Measurements from ENCODE around the gene PLCD1. TPM values are rescaled to one million over a fixed set of nuclear protein-coding genes. Genes with fewer than 3 reads are reported as not detected.
"Not testable (repeated sequence)": the region's sequence is repeated elsewhere in the genome, so short reads cannot be mapped to it uniquely, and the experiment has no call there.

Gene PLCD1
- total RNA-seq, 2 donors from 2014 or later, result 80.2 to 114 TPM

DNA sequence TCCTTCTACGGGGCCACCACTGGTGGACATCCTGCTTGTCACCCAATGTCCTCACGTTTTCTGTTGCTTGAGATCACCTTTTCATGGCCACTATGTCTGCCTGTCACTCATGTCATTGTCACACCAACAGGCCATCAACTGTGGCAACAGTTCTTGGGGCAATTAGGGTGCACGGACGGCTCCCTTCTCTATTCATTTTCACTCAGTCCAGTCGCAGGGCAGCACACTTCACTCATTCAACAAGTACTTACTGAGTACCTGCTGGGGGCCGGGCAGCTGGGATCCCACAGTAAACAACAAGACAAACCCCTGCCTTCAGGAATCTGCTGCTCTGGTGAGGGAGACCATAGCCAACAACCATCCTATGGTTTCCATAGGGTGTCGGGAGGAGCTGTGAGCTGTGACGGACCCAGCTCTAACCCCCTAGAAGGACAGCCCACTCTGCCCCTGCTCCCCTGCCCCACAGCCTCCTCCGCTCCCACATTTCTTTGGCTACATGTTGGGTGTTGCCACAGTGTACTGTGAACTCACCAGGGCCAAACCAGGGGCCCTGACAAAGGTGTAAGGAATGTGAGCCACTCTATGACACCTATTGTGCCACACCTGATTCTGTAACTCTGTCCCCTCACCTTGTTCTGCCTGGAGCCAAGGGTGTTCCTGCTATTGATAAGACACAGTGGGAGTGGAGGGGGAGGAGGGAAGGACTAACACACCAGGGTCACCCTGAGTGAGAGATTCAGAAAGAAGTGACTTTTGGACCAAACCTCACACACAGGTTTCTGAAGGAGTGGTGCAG, 37.0 kb downstream of the PLCD1 start:
- peak; percentile 62 for ATAC-seq
- DNase-seq, result peak; percentile 68 to 87
- intact Hi-C loops (cut with DNase I, micrococcal nuclease), result no loop called here

DNA sequence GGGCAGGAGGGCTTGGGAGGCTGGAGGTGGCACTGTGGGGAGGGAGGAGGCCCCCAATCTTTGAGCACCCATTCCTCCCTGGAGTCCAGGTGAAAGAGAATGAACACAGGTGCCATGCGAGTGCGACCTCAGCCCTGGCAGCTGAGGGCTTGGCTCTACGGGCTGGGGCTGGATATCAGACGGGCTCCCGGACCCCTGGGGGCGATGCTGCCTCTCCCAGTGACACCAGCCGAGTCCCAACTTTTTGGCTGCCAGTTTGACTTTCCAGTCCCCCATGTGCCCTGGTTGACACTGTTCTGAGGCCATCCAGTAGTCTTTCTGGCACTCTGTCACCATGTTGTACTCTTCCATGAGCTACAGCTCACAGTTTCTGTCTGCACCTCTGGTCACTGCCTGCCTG, 37.6 kb downstream of the PLCD1 start:
- DNase-seq, result no peak
- ATAC-seq, result no peak
- intact Hi-C loops (cut with DNase I, micrococcal nuclease), result no loop called here

DNA sequence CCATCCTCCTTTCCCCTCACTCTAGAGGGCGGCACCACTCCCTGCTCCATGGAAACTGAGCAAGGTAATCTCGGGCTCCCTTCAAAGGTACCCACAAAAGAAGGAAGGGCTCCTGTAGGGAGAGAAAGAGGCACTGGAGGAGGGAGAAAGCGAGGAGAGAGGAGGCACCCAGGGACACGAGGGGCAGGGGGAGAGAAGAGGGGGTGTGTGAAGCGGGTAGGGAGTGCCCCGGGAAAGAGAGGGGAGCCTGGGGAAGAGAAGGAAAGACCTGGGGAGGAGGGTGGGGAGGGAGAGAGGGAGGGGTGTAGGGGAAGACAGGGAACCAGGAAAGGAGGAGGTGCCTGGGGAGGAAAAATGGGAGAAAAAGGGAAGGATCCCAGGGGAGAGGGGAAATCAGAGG, 38.3 kb downstream of the PLCD1 start:
- intact Hi-C loops (cut with DNase I, micrococcal nuclease), result no loop called here
- ATAC-seq, result peak; percentile 30
- DNase-seq, result no peak

DNA sequence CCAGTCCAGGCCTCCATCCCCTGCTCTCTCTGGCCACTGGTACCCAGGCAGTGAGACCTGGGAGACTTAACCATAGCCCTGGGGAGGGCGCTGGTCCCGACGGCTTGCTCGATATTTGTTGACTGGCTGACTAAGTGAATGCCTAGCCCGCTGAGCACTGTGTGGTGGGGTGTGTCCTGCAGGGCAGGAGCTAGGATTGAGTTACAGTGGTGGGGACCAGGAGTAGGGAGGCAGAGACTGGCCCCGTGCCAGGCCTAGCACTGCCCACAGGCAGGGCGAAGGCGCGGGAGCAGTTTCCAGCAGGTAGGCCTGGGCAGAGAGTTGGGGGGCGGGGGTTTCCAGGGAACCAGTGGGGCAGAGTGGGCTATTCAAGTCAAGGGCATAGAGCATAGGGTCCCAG, 38.9 kb downstream of the PLCD1 start, which contains the start of gene VILL:
VILL (plus strand) TSS at position 260 of the 400 bp plus-strand sequence. CDS start 2,887 bp downstream, outside the sequence.
- intact Hi-C loops (cut with DNase I, micrococcal nuclease), result no loop called here
- ATAC-seq, result peak; percentile 50
- peak; percentile 90 to 93 for DNase-seq

GRCh38 chr3:37989821-37990480, 39.5 kb downstream of the PLCD1 start:
- DNase-seq, result no peak
- ATAC-seq, result no peak
- intact Hi-C loops (cut with DNase I, micrococcal nuclease), result no loop called here

- no peak for DNase-seq
- ATAC-seq, result no peak
- intact Hi-C loops (cut with DNase I, micrococcal nuclease), result no loop called here
These were observed 40.4 kb downstream of the PLCD1 start for GRCh38 chr3:37988931-37989525.

- DNase-seq; ATAC-seq; intact Hi-C loops (cut with DNase I, micrococcal nuclease): not testable (repeated sequence)
These were observed 41.1 kb downstream of the PLCD1 start for GRCh38 chr3:37988376-37988775.

- ATAC-seq (peak; percentile 13), DNase-seq (peak; percentile 62 to 72)
- intact Hi-C loops (cut with DNase I, micrococcal nuclease), result no loop called here
These were observed 41.7 kb downstream of the PLCD1 start for GRCh38 chr3:37987751-37988179.

- intact Hi-C loops (cut with DNase I, micrococcal nuclease), result no loop called here
- peak in 1 of 2 donors; percentile 60 for DNase-seq
- ATAC-seq, result peak; percentile 6
These were observed 42.1 kb downstream of the PLCD1 start for GRCh38 chr3:37987315-37987697.

GRCh38 chr3:37986479-37987314, 42.7 kb downstream of the PLCD1 start:
- ATAC-seq (peak; percentile 69), DNase-seq (peak; percentile 91 to 96)
- intact Hi-C loops (cut with DNase I, micrococcal nuclease), result no loop called here

GRCh38 chr3:37985637-37986320, 43.7 kb downstream of the PLCD1 start:
- peak; percentile 53 for ATAC-seq
- intact Hi-C loops (cut with DNase I, micrococcal nuclease), result no loop called here
- DNase-seq, result peak; percentile 82 to 85

- intact Hi-C loops (cut with DNase I, micrococcal nuclease), result no loop called here
- no peak for ATAC-seq
- DNase-seq, result peak in 1 of 2 donors; percentile 4
These were observed 44.8 kb downstream of the PLCD1 start for GRCh38 chr3:37984596-37984995.

DNA sequence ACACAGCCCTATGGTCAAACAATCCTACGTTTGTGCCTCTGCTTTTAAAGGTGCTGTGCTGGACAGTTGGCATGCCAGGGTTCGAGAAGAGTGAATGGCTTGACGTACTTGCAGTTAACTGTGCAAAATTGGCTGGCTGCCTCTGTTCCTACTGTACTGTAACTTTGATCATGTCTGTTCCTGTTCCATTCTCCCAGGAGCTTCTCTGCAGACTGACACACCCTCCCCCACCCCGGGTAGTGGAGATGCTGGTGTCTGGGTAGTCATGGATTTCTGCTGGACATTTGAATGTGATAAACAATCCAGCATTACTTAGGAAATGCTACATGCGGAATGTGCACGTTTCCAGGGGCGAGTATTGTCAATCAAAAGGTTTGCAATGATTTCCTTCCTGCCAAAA, 45.4 kb downstream of the PLCD1 start:
- ATAC-seq, result no peak
- intact Hi-C loops (cut with DNase I, micrococcal nuclease), result no loop called here
- peak in 1 of 2 donors; percentile 46 for DNase-seq

DNA sequence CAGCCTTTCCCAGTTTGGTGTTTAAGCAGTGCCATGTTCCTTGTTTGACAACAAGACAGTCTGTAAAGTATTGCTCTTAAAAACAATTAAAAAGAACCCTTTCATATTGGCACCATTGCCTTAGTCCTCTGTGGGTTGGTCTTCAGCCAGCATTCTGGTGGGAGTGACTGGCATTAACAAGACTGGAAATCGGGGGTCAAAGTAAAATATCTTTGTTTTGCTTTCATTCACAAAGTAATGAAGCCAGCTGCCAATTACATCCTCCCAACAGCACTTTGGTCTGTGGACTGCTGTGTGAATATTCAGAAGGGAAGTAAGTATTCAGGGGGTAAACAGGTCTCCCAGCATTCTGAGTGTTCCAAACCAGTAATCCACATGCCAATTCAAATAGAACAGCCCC, 47.1 kb downstream of the PLCD1 start:
- DNase-seq, result peak in 1 of 2 donors; percentile 1
- no peak for ATAC-seq
- intact Hi-C loops (cut with DNase I, micrococcal nuclease), result no loop called here

DNA sequence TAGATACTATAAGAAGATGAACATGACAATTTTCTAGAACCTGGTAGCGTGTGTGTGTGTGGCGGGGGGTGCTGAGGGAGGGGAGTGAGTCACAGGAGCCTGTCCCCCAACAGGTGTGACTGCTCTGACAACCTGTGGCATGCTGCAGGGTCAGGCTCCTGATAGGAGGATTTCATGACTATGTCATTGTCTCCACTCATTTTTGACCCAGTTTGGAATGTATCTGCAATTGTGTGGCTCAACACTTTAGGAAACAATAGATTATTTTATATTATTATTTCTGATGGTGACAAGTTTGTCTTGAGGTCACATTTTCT, 48.1 kb downstream of the PLCD1 start:
- intact Hi-C loops (cut with DNase I, micrococcal nuclease), result no loop called here
- DNase-seq (peak in 1 of 2 donors; percentile 2), ATAC-seq (no peak)

GRCh38 chr3:37980462-37981347, 48.7 kb downstream of the PLCD1 start:
- peak in 1 of 2 donors; percentile 1 for DNase-seq
- intact Hi-C loops (cut with DNase I, micrococcal nuclease), result no loop called here
- ATAC-seq, result no peak

All from left colon (tissue), 2 donors.